ENCODE results near the gene NTS. TPM values are rescaled to one million over a fixed set of nuclear protein-coding genes. Genes with fewer than 3 reads are reported as not detected.

NTS gene
- total RNA-seq: 27.4 TPM
- 0.41 TPM for polyA plus RNA-seq

GRCh38 chr12:85874031-85874461 is at the start of gene NTS:
NTS (plus strand) TSS chr12:85874295; CDS start chr12:85874404, 109 bp downstream.
- WGBS: 19% methylated on average over 3 of the region's 3 CpGs

GRCh38 chr12:85825746-85826145 is 48.3 kb upstream of the NTS start:
- no peak for DNase-seq (ENCODE audit: extremely low spot score)
- Histone ChIP-seq H3K36me3 (ENCODE audit: insufficient read depth) (no peaks in the 10 kb centered on the region), H3K4me3 (ENCODE audit: low read depth, low read length) (no peak overlapping the region), H3K27ac (ENCODE audit: low read depth) (no peak overlapping the region), H3K4me1 (ENCODE audit: insufficient read depth) (no peaks in the 10 kb centered on the region)

More at GRCh38 chr12:85874031-85874461, at the start of gene NTS:
- Histone ChIP-seq H3K4me1 (ENCODE audit: insufficient read depth) (no peaks in the 10 kb centered on the region), H3K27ac (ENCODE audit: low read depth) (no peak within 1 kb of the TSS), H3K4me3 (ENCODE audit: low read depth, low read length) (no peak within 1 kb of the TSS), H3K36me3 (ENCODE audit: insufficient read depth) (no peaks in the 10 kb centered on the region)
- DNase-seq (ENCODE audit: extremely low spot score): no peak

GRCh38 chr12:85828576-85828975 is 45.5 kb upstream of the NTS start:
- H3K4me3 ChIP-seq (ENCODE audit: low read depth, low read length): no peak overlapping the region
- H3K36me3 ChIP-seq (ENCODE audit: insufficient read depth): no peaks in the 10 kb centered on the region
- H3K4me1 ChIP-seq (ENCODE audit: insufficient read depth): no peaks in the 10 kb centered on the region
- DNase-seq (ENCODE audit: extremely low spot score): no peak
- WGBS: 98% methylated on average over 1 of the region's 1 CpG
- H3K27ac ChIP-seq (ENCODE audit: low read depth): no peak overlapping the region

GRCh38 chr12:85829391-85829790 is 44.7 kb upstream of the NTS start:
- Histone ChIP-seq H3K36me3 (ENCODE audit: insufficient read depth) (no peaks in the 10 kb centered on the region), H3K27ac (ENCODE audit: low read depth) (no peak overlapping the region), H3K4me1 (ENCODE audit: insufficient read depth) (no peaks in the 10 kb centered on the region), H3K4me3 (ENCODE audit: low read depth, low read length) (no peak overlapping the region)
- WGBS: 82% methylated on average over 2 of the region's 2 CpGs
- no peak for DNase-seq (ENCODE audit: extremely low spot score)

GRCh38 chr12:85831327-85831990 is 42.6 kb upstream of the NTS start:
- WGBS: 79% methylated on average over 2 of the region's 2 CpGs
- H3K4me3 ChIP-seq (ENCODE audit: low read depth, low read length): no peak overlapping the region
- DNase-seq (ENCODE audit: extremely low spot score): no peak
- no peak overlapping the region for H3K27ac ChIP-seq (ENCODE audit: low read depth)
- H3K4me1 ChIP-seq (ENCODE audit: insufficient read depth): no peaks in the 10 kb centered on the region
- no peaks in the 10 kb centered on the region for H3K36me3 ChIP-seq (ENCODE audit: insufficient read depth)

- no peaks in the 10 kb centered on the region for H3K4me1 ChIP-seq (ENCODE audit: insufficient read depth)
- H3K27ac ChIP-seq (ENCODE audit: low read depth): no peak overlapping the region
- no peaks in the 10 kb centered on the region for H3K36me3 ChIP-seq (ENCODE audit: insufficient read depth)
- H3K4me3 ChIP-seq (ENCODE audit: low read depth, low read length): no peak overlapping the region
- DNase-seq (ENCODE audit: extremely low spot score): no peak
Measured at GRCh38 chr12:85833579-85833978, 40.5 kb upstream of the NTS start.

- Histone ChIP-seq H3K27ac (ENCODE audit: low read depth) (no peak overlapping the region), H3K4me3 (ENCODE audit: low read depth, low read length) (no peak overlapping the region), H3K36me3 (ENCODE audit: insufficient read depth) (no peaks in the 10 kb centered on the region), H3K4me1 (ENCODE audit: insufficient read depth) (no peaks in the 10 kb centered on the region)
- 32% methylated on average over 2 of the region's 2 CpGs for WGBS
- no peak for DNase-seq (ENCODE audit: extremely low spot score)
Measured at GRCh38 chr12:85834378-85834777, 39.7 kb upstream of the NTS start.

GRCh38 chr12:85835426-85836196 is 38.5 kb upstream of the NTS start:
- H3K4me1 ChIP-seq (ENCODE audit: insufficient read depth): no peaks in the 10 kb centered on the region
- 11% methylated on average over 4 of the region's 4 CpGs for WGBS
- H3K4me3 ChIP-seq (ENCODE audit: low read depth, low read length): peak overlapping the region; percentile 10
- H3K36me3 ChIP-seq (ENCODE audit: insufficient read depth): no peaks in the 10 kb centered on the region
- DNase-seq (ENCODE audit: extremely low spot score): no peak
- H3K27ac ChIP-seq (ENCODE audit: low read depth): no peak overlapping the region

GRCh38 chr12:85836197-85837090 is 37.7 kb upstream of the NTS start, which contains the start of gene RASSF9:
RASSF9 (minus strand) TSS chr12:85836409; CDS start chr12:85836201, 208 bp downstream.
- Histone ChIP-seq H3K4me1 (ENCODE audit: insufficient read depth) (no peaks in the 10 kb centered on the region), H3K36me3 (ENCODE audit: insufficient read depth) (no peaks in the 10 kb centered on the region), H3K27ac (ENCODE audit: low read depth) (no peak within 1 kb of the TSS), H3K4me3 (ENCODE audit: low read depth, low read length) (peak within 1 kb of the TSS; percentile 10)
- 24% methylated on average over 15 of the region's 15 CpGs for WGBS
- DNase-seq (ENCODE audit: extremely low spot score): peak; percentile 26

GRCh38 chr12:85843606-85844310 is 30.3 kb upstream of the NTS start:
- DNase-seq (ENCODE audit: extremely low spot score): no peak
- Histone ChIP-seq H3K27ac (ENCODE audit: low read depth) (no peak overlapping the region), H3K4me3 (ENCODE audit: low read depth, low read length) (no peak overlapping the region), H3K36me3 (ENCODE audit: insufficient read depth) (no peaks in the 10 kb centered on the region), H3K4me1 (ENCODE audit: insufficient read depth) (no peaks in the 10 kb centered on the region)
- WGBS: 89% methylated on average over 17 of the region's 17 CpGs

GRCh38 chr12:85849344-85849743 is 24.8 kb upstream of the NTS start:
- Histone ChIP-seq H3K4me1 (ENCODE audit: insufficient read depth) (no peaks in the 10 kb centered on the region), H3K4me3 (ENCODE audit: low read depth, low read length) (no peak overlapping the region), H3K27ac (ENCODE audit: low read depth) (no peak overlapping the region), H3K36me3 (ENCODE audit: insufficient read depth) (no peaks in the 10 kb centered on the region)
- DNase-seq (ENCODE audit: extremely low spot score): no peak
- 51% methylated on average over 3 of the region's 3 CpGs for WGBS

GRCh38 chr12:85855305-85855704 is 18.8 kb upstream of the NTS start:
- H3K36me3 ChIP-seq (ENCODE audit: insufficient read depth): no peaks in the 10 kb centered on the region
- no peak overlapping the region for H3K27ac ChIP-seq (ENCODE audit: low read depth)
- DNase-seq (ENCODE audit: extremely low spot score): no peak
- WGBS: 86% methylated on average over 6 of the region's 6 CpGs
- no peaks in the 10 kb centered on the region for H3K4me1 ChIP-seq (ENCODE audit: insufficient read depth)
- no peak overlapping the region for H3K4me3 ChIP-seq (ENCODE audit: low read depth, low read length)

- H3K27ac ChIP-seq (ENCODE audit: low read depth): no peak overlapping the region
- no peak for DNase-seq (ENCODE audit: extremely low spot score)
- WGBS: 74% methylated on average over 3 of the region's 3 CpGs
- H3K36me3 ChIP-seq (ENCODE audit: insufficient read depth): no peaks in the 10 kb centered on the region
- H3K4me3 ChIP-seq (ENCODE audit: low read depth, low read length): no peak overlapping the region
- H3K4me1 ChIP-seq (ENCODE audit: insufficient read depth): no peaks in the 10 kb centered on the region
Measured at GRCh38 chr12:85856966-85857365, 17.1 kb upstream of the NTS start.
